ENCODE data around the gene CASS4. TPM values are rescaled to one million over a fixed set of nuclear protein-coding genes. Genes with fewer than 3 reads are reported as not detected.

The CASS4 gene
- total and polyA plus RNA-seq, 7 donors = 0.08 to 0.73 (median 0.34) TPM

GRCh38 chr20:56418385-56418861, 6.4 kb downstream of the CASS4 start:
- H3K9me3 ChIP-seq = no peaks in the 10 kb centered on the region
- intact Hi-C loops (cut with DNase I) = no loop called here
- no peak for TF ChIP-seq CTCF (IDR thresholded peaks at IDR 0.05)
- no peak for ATAC-seq
- H3K36me3 ChIP-seq (ENCODE audit: insufficient read depth in 1 of 2, low read depth in 1 of 2) = peaks cover 0 to 4% of the 10 kb centered on the region in 2 donors
- DNase-seq = no peak
- H3K4me1 ChIP-seq = no peaks in the 10 kb centered on the region
- no peak overlapping the region for H3K4me3 ChIP-seq
- peak overlapping the region; percentile 36 for H3K27ac ChIP-seq
- 56 to 69% (median 67%) methylated on average over 11 of the region's 11 CpGs for WGBS, 3 donors
- no peaks in the 10 kb centered on the region for H3K27me3 ChIP-seq (ENCODE audit: insufficient read depth in 3 of 3, low read length in 2 of 3)

GRCh38 chr20:56420028-56420427, 8.0 kb downstream of the CASS4 start:
- DNase-seq (no peak), ATAC-seq (no peak)
- 89 to 93% (median 92%) methylated on average over 2 of the region's 2 CpGs for WGBS, 3 donors
- no peak for TF ChIP-seq CTCF (IDR thresholded peaks at IDR 0.05)
- H3K4me1 ChIP-seq = no peaks in the 10 kb centered on the region
- intact Hi-C loops (cut with DNase I) = no loop called here
- H3K4me3 ChIP-seq = no peak overlapping the region
- no peaks in the 10 kb centered on the region for H3K36me3 ChIP-seq (ENCODE audit: insufficient read depth in 1 of 2, low read depth in 1 of 2)
- no peak overlapping the region for H3K27ac ChIP-seq
- no peaks in the 10 kb centered on the region for H3K9me3 ChIP-seq
- H3K27me3 ChIP-seq (ENCODE audit: insufficient read depth in 3 of 3, low read length in 2 of 3) = no peaks in the 10 kb centered on the region

GRCh38 chr20:56420940-56421688, 9.1 kb downstream of the CASS4 start:
- no peak overlapping the region for H3K4me3 ChIP-seq
- H3K9me3 ChIP-seq = no peaks in the 10 kb centered on the region
- ATAC-seq (no peak), DNase-seq (no peak)
- H3K27ac ChIP-seq = no peak overlapping the region
- no peaks in the 10 kb centered on the region for H3K36me3 ChIP-seq (ENCODE audit: insufficient read depth in 1 of 2, low read depth in 1 of 2)
- H3K4me1 ChIP-seq = no peaks in the 10 kb centered on the region
- H3K27me3 ChIP-seq (ENCODE audit: insufficient read depth in 3 of 3, low read length in 2 of 3) = no peaks in the 10 kb centered on the region
- TF ChIP-seq CTCF (IDR thresholded peaks at IDR 0.05) = no peak
- 76 to 78% (median 77%) methylated on average over 11 of the region's 11 CpGs for WGBS, 3 donors
- intact Hi-C loops (cut with DNase I) = no loop called here

GRCh38 chr20:56422076-56422823, 10.2 kb downstream of the CASS4 start:
- Histone ChIP-seq H3K4me1 (no peaks in the 10 kb centered on the region), H3K36me3 (ENCODE audit: insufficient read depth in 1 of 2, low read depth in 1 of 2) (no peaks in the 10 kb centered on the region), H3K4me3 (no peak overlapping the region), H3K9me3 (no peaks in the 10 kb centered on the region), H3K27ac (no peak overlapping the region), H3K27me3 (ENCODE audit: insufficient read depth in 3 of 3, low read length in 2 of 3) (no peaks in the 10 kb centered on the region)
- DNase-seq (no peak), ATAC-seq (no peak)
- no peak for TF ChIP-seq CTCF (IDR thresholded peaks at IDR 0.05)
- 54 to 57% (median 55%) methylated on average over 9 of the region's 9 CpGs for WGBS, 3 donors
- intact Hi-C loops (cut with DNase I) = no loop called here
